NCI-H2107 treated with DMSO at 0.1 percent for 48 hours (cell line): Measurements from ENCODE around the gene CRYBG3.

Source experiments
- DNase-seq: peaks from one replicate; lab custom pipeline; 2025; ENCODE audit not compliant: unreplicated experiment; lab: John Stamatoyannopoulos, UW

Gene CRYBG3

DNA sequence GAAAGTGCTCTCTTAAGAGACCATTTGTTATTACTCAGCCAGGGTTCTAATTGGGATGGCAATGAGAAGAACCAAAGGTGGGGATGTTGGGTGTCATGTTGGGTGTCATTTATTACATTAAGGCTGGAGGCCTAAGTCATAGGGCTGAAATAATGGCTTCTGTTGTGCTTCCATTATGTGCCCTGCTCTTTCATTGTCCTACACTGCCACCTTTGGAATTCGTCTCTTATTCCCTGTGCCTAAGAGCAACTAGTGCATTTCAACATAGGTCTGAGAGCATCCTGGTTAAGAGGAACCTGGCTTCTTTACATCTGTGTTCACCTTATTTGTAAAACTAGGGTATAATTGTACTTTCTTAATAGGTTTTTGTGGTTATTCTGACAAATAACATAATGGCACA lies 118.2 kb downstream of the CRYBG3 start:
- DNase-seq, result peak; percentile 25

DNA sequence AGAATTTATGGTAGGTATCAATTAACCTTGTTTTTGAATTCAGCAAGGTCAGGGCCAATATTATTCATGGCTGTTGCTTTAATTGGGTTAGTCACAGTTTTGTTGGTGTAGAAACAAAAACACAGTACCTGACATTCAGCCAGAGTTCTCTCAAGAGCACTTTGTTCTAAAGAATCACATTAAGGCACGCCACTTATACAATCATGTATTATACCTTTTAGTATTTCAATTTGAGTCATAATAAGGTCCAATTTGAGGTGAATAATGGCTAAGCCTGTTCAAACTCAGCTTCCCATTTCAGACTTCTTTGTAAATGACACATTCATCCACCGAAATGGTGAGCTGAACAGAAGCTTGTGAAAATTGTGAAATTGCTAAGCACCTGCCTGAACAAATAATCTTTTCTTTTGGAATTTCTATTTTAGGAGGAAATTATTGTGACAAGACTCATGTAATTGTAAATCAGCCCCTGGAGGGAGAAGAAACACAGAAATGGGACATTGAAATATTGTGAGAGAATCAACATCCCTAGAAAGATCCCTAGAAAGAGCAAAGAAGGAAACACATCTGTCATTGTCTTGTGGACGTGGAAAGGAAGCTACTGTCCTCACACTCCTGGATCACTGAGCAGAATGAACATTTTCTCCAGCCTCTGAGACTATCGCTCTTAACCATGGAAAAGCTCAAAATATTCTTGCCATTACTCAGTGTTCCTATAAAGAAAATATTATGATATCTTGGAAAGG lies 121.2 kb downstream of the CRYBG3 start:
- DNase-seq, result peak; percentile 93

- DNase-seq, result no peak
These were observed 126.7 kb downstream of the CRYBG3 start for GRCh38 chr3:97948351-97949109.

DNA sequence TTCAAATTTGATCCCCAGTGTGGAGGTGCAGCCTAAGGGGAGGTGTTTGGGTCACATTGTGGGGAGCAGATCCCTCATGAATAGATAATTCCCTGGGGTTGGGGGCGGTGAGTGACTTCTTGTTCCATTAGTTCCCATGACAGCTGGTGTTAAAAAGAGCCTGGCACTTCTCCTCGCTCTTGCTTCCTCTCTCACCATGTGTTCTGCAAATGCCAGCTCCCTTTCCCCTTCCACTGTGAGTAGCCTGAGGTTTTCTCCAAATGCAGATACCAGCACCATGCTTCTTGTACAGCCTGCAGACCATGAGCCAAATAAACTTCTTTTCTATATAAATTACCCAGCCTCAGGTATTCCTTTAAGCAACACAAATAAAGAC lies 127.3 kb downstream of the CRYBG3 start:
- DNase-seq, result no peak

- DNase-seq, result no peak
These were observed 127.9 kb downstream of the CRYBG3 start for GRCh38 chr3:97949743-97950142.

- no peak for DNase-seq
These were observed 128.5 kb downstream of the CRYBG3 start for GRCh38 chr3:97950360-97950759.

DNA sequence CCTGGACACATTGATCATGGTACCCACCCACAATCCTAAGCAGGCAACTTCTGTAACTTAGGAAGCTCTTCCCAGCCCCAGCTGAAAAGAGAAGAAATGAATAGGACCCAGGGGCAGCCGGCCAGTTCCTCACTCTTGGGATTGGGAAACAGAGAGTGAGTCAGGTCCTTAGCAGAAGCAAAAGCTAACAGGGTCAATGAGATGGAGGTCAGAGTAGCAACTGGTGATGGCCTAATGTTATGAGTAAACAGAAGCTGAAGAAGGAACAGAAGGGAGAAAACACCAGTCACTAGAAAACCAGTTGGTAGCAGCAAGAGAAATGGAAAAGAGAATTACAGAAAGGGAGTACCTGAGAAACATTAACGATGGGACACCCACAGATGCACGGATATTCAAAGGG lies 130.5 kb downstream of the CRYBG3 start:
- no peak for DNase-seq

DNA sequence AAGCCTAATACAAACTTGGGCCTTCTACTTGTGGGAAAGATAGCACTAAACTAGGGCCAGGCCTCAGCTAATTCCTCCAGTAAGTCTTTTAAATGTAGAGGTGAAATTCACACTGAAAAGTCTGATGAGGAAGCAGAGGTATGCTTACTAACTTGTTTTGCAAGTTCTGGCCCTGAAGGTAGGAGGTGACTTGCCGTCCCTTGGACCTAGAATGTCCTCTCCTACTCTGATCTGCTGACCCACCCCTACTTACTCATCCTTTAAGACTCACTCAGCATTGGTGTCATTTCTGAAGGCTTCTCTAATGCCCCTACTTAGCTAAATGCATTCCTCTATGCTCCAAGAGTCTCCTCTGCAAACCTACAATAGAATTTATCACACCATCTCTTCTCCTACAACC lies 131.1 kb downstream of the CRYBG3 start:
- DNase-seq, result no peak

GRCh38 chr3:97954228-97954827 lies 132.5 kb downstream of the CRYBG3 start:
- no peak for DNase-seq

- DNase-seq, result no peak
These were observed 134.2 kb downstream of the CRYBG3 start for GRCh38 chr3:97956051-97956450.

DNA sequence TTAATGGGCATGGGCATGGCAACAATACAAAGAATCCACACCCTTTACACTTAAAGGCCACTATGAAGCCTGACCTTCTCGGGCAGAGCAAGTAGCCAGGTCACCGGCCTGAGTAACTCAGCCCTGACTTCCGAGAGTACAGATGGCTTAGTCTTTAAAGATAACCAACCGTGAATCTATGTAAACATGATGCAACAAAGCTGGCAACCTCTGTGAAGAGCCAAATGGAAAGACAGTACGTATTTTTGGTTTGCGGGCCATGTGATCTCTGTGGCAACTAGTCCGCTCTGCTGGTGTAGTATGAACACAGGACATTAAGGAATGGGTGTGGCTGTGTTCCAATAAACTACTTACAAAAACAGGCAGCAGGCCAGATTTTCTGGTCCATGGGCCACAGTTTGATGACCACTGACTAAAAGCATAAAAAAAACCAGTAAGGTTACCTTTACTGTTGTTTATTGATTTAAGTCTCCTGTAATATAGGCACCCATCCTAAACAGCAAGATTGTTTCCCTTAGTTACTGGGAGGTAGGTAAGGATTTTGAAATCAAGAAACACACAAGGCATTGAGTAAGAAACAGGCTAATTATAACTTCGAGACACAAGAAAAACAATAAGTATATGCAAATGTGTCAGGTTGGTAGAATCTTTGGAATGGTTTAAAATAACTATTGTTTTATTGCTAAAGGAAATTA lies 136.0 kb downstream of the CRYBG3 start:
- no peak for DNase-seq

DNA sequence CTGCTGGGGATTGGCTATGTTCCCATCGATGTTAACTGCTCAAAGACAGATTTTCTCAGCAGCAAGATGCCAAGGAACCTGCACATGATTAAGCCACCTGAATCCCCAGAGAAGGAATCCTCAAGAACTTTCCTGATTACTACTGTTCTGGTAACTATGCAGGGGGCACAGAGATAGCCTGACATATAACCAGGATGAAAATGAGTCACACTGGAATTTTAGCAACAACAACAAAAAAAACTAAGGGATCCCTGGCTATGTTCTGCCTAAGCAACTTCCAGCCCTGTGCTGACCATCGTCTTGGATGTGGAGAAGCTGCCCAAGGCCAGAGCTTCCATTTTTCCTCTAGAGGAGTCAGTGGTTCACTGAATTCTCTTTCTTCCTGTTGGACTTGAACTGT lies 136.6 kb downstream of the CRYBG3 start:
- no peak for DNase-seq

DNA sequence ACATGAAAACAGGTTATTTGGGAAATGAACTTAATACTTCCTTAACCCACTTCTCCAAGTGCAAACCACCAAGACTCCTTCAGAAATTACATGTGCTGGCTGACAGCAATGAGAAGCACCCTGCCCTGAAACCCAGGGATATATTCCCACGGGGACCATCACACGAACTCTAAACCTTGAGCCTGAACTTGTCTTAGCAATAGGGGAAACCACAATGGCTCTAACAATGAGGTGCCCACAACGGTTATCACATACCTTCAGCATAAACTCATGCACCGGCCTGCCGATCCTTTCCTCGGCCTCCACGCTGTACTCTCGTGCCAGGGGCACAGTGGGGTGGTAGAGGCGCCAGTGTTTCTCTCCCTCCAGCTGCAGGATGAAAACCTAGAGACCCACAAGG lies 137.0 kb downstream of the CRYBG3 start:
- peak; percentile 29 for DNase-seq

- no peak for DNase-seq
These were observed 138.1 kb downstream of the CRYBG3 start for GRCh38 chr3:97959872-97960271.

DNA sequence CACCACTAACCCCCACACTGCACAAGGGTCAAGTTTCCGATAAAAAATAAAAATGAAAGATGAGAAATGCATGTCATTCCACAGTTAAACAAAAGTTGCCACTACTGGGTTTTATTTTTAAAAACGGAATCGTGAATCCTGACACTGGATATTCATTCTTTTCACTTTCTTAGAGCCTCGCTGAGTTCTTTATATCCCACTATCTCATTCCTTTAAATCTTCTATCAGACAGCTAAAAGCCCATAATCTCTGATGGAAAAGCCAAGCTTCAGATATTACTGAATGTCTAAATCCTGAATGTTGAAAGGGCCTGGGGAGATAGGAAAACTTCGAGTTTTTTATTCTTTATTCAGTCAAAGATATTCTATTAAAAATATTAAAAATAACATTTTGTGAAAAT lies 138.7 kb downstream of the CRYBG3 start:
- DNase-seq, result no peak

GRCh38 chr3:97960993-97961766 lies 139.4 kb downstream of the CRYBG3 start:
- DNase-seq, result no peak

DNA sequence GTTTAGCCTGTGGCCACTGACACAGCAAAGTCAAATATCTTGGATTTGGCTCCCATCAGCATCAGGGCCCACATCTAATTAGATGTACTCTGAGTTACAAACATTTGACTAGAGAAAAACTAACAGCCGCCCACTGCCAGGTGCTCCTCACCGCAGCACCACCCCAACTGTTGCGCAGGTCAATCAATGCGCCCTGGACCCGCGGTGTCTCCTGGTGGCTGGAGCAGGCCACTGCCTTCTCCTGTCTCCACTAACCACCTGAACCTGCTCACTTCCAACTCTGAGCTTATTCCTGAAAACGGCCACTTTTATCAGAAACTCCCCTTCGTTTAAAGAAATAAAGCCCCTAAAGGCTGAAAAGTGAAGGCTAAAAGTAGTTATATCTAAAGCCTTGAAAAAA lies 146.2 kb downstream of the CRYBG3 start:
- DNase-seq, result no peak

GRCh38 chr3:97968376-97968775 lies 146.6 kb downstream of the CRYBG3 start:
- no peak for DNase-seq

DNA sequence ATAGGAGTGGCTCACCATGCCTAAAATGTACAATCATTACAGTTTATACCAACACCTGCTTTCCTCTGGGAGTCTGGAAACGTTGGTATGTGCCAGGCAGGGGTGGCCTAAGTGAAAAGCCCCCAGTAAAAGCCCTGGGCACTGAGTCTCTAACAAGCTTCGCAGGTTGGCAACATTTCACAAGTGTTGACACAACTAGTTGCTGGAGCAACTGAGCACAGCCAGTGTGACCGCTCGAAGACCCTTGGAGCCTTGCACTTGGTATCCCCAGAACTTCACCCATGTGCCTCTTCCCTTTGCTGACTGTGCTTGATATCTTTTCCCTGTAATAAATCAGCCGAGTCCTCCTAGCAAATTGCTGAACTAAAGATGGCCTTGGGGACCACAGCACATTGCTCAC lies 147.7 kb downstream of the CRYBG3 start:
- no peak for DNase-seq

GRCh38 chr3:97970156-97970555 lies 148.3 kb downstream of the CRYBG3 start:
- no peak for DNase-seq
